Colonic mucosa (tissue), 4 donors: ENCODE measurements around the gene GALNT3. TPM values are rescaled to one million over a fixed set of nuclear protein-coding genes. Genes with fewer than 3 reads are reported as not detected.

ENCODE experiments used
- DNase-seq: peaks from one replicate; pipeline ENCODE4 v3.0.0-alpha.2; 2020
- H3K27ac ChIP-seq: fragments of 200-600 bp; one replicate; pipeline ENCODE4 v1.8.0; 2021
- H3K27me3 ChIP-seq: fragments of 200-600 bp; one replicate; pipeline ENCODE4 v1.8.0; 2021
- H3K36me3 ChIP-seq: fragments of 200-600 bp; one replicate; pipeline ENCODE4 v1.8.0; 2021
- H3K4me1 ChIP-seq: fragments of 200-600 bp; one replicate; pipeline ENCODE4 v1.8.0; 2021; ENCODE audit warnings: mild to moderate bottlenecking
- H3K4me3 ChIP-seq: fragments of 200-600 bp; one replicate; pipeline ENCODE4 v1.8.0; 2021
- H3K9ac ChIP-seq, 2 donors: one replicate each; pipeline ENCODE4 v1.7.0; 2013; ENCODE audit warnings: control low read depth in 2 of 2, low read depth in 2 of 2, low read length in 2 of 2
- H3K9me3 ChIP-seq: fragments of 200-600 bp; one replicate; pipeline ENCODE4 v1.8.0; 2021
- intact Hi-C: fragments of 100-400 bp; cut with DNase I; formaldehyde crosslinking; loops from one replicate; pipeline ENCODE4 v1.14.1; 2022
- total RNA-seq, 2 donors: library from RNA; stranded (reverse); fragmentation: NEBNext Ultra II Directional in 1 of 2; extraction: Animal tissue kit (Norgen Biotek cat#: 25700) in 1 of 2; gene quantifications; one replicate each; pipeline ENCODE4 v1.2.1, GENCODE V29; 2021
- TF ChIP-seq, protein P1 (sequence below): fragments of 200-600 bp; IDR thresholded peaks from one replicate; pipeline ENCODE4 v1.8.0; 2022; ENCODE audit warnings: antibody characterized with exemption, mild to moderate bottlenecking
- donor health status: healthy.
- donor health status: DM: no; HTN: no; CAD: no.
- donor health status: DM: no; HTN: no; CAD: no.

The GALNT3 gene
- total RNA-seq, 2 donors from 2014 or later, result 86.2 to 117 TPM

DNA sequence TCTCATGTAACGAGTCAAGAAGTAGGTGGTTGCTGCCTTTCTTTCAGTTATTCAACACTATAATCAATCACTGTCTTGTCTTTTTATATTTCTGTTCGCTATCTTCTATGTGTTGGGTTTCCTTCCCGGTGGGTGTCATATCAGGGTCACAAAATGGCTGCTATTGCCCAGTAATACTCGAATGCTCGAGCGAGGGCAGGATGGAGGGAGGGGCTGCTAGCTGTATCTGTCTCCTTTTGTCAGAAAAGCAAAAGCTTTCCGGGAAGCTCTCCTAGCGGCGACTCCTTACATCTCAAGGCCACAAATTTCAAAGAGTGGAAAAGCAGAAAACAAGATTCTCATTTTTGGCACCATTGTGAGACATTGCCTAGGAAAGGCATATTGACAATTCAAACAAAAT lies 16.4 kb upstream of the GALNT3 start:
- H3K4me3 ChIP-seq, result no peak overlapping the region
- no peak for DNase-seq
- H3K36me3 ChIP-seq, result no peaks in the 10 kb centered on the region
- no peak overlapping the region for H3K9ac ChIP-seq
- H3K27ac ChIP-seq, result no peak overlapping the region
- no peaks in the 10 kb centered on the region for H3K27me3 ChIP-seq
- TF ChIP-seq, protein P1, sequence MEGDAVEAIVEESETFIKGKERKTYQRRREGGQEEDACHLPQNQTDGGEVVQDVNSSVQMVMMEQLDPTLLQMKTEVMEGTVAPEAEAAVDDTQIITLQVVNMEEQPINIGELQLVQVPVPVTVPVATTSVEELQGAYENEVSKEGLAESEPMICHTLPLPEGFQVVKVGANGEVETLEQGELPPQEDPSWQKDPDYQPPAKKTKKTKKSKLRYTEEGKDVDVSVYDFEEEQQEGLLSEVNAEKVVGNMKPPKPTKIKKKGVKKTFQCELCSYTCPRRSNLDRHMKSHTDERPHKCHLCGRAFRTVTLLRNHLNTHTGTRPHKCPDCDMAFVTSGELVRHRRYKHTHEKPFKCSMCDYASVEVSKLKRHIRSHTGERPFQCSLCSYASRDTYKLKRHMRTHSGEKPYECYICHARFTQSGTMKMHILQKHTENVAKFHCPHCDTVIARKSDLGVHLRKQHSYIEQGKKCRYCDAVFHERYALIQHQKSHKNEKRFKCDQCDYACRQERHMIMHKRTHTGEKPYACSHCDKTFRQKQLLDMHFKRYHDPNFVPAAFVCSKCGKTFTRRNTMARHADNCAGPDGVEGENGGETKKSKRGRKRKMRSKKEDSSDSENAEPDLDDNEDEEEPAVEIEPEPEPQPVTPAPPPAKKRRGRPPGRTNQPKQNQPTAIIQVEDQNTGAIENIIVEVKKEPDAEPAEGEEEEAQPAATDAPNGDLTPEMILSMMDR, result no peak
- no peaks in the 10 kb centered on the region for H3K4me1 ChIP-seq
- intact Hi-C loops, result no loop called here
- no peaks in the 10 kb centered on the region for H3K9me3 ChIP-seq

DNA sequence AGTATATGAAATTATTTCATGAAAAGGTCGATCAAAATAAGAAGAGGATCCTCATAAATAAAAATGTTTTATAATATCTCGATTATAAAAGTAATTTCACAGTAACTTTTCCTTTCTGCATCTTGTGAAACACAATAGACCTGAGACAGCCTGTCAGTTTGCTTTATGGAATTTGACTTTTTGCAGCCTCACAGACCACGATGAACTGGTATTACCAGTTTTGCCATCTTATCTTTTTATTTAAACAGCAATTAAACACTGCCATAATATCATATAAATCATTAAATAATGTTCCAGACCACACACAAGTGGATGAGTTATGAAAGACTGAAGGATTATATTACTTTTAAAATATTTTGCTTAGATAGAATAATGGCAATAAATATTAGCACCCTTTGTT lies 10.7 kb upstream of the GALNT3 start:
- Histone ChIP-seq H3K4me3 (no peak overlapping the region), H3K9me3 (no peaks in the 10 kb centered on the region), H3K9ac (no peak overlapping the region), H3K27ac (peak overlapping the region; percentile 68), H3K27me3 (no peaks in the 10 kb centered on the region), H3K36me3 (no peaks in the 10 kb centered on the region), H3K4me1 (no peaks in the 10 kb centered on the region)
- TF ChIP-seq, protein P1, result no peak
- intact Hi-C loops, result no loop called here
- no peak for DNase-seq

DNA sequence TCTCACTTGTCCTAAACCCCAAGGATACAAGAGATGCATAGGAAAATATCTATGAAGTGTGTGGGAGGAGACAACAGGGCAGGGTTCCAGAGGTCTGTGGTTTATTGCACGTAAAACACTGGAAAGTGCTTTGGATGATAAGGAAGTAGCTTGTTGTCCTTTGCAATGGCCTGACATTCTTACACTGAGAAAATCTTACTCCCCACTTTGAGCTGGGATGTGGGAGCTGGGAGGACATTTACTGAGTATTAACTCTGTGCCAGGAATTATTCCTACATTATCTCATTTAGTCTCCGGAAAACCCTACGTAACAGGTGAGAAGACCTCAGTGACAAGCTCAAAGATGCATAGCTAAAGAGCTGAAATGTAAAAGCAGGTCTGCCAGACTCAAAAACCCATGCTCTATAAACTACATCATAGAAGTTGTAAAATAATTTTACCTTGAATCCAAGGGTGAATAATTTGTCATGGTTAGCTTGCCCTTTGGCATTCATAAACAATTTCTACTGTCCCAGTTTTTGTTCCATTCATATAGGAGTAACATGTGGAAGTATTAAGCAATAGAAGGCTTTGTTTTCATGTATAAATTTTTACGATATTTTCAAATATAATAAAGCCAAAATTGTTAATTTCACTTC lies 9.2 kb upstream of the GALNT3 start:
- Histone ChIP-seq H3K36me3 (no peaks in the 10 kb centered on the region), H3K27ac (peak overlapping the region; percentile 68), H3K27me3 (no peaks in the 10 kb centered on the region), H3K4me1 (no peaks in the 10 kb centered on the region), H3K9ac (peak overlapping the region in 1 of 2 donors; percentile 13), H3K9me3 (no peaks in the 10 kb centered on the region), H3K4me3 (no peak overlapping the region)
- intact Hi-C loops, result no loop called here
- TF ChIP-seq, protein P1, result no peak
- peak; percentile 80 for DNase-seq

DNA sequence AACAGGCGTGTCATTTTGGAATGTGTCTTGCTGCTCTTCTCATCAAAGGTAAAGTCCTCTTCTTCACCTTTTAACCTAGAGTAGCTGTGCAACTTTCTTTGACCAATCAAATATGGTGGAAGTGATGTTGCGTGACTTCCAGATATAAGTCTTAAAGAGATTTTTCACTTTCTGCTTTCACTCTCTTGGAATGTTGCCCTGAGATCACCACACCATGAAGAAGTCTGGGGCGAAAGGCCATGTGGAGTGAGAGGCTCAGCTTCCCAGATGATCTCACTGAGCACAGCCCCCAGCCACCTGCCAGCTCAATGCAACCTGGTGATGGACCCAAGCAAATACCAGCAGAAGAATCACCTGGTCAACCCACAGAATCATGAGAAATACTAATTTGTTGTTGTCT lies 7.1 kb upstream of the GALNT3 start:
- Histone ChIP-seq H3K4me1 (no peaks in the 10 kb centered on the region), H3K27me3 (no peaks in the 10 kb centered on the region), H3K27ac (no peak overlapping the region), H3K9ac (no peak overlapping the region), H3K9me3 (no peaks in the 10 kb centered on the region), H3K4me3 (no peak overlapping the region), H3K36me3 (no peaks in the 10 kb centered on the region)
- TF ChIP-seq, protein P1, result no peak
- intact Hi-C loops, result no loop called here
- DNase-seq, result no peak

DNA sequence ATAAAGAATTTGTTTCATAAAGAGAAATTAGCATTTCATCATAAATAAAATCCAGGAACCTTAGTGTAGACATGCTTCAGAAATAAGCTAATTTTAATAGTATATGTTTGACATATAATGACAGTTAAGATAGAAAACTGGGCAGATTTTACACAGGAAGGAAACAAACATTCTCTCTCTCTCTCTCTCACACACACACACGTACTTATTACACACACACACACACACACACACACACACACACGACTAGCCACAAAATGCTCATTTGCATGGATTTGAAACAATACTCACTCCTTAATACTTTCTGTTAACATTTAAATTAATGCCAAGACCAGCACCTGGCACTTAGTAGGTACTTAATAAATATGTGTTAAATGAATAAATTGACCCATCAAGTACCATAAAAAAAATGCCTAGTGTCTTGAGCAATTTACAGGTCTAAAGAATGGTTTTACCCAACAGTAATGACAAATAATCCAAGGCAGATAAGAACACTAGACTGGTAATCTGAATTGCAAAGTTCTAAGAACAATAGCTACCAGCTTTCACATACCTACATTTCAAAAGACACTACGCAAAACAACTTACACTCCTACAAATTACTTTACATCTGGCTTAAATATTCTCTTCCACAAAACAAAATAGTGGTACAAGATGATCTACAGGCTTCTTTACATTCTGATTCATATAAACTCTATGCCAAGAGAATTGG lies 2.9 kb upstream of the GALNT3 start:
- TF ChIP-seq, protein P1, result no peak
- Histone ChIP-seq H3K9ac (no peak overlapping the region), H3K27me3 (no peaks in the 10 kb centered on the region), H3K4me1 (no peaks in the 10 kb centered on the region), H3K36me3 (no peaks in the 10 kb centered on the region), H3K9me3 (no peaks in the 10 kb centered on the region), H3K27ac (no peak overlapping the region), H3K4me3 (no peak overlapping the region)
- intact Hi-C loops, result no loop called here
- no peak for DNase-seq
